GM23338 (cell line): ENCODE measurements around the gene SPIRE1. TPM values are rescaled to one million over a fixed set of nuclear protein-coding genes. Genes with fewer than 3 reads are reported as not detected.

Experiments
- ATAC-seq: fragments of 200-7000 bp; cut with Tn5 transposase; 3 replicates; pipeline ENCODE4 v1.9.1; 2020
- DNase-seq: peaks from one replicate; pipeline ENCODE4 v3.0.0-alpha.2; 2015; ENCODE audit warnings: low spot score
- H2AFZ ChIP-seq: fragments of 200-600 bp; sonication (generic); 2 replicates; pipeline ENCODE4 v1.8.0; 2016; ENCODE audit warnings: antibody characterized with exemption, mild to moderate bottlenecking, moderate library complexity
- H3F3A ChIP-seq: fragments of 200-600 bp; sonication (generic); replicated peaks from 2 replicates; pipeline ENCODE4 v1.8.0; 2017; ENCODE audit warnings: antibody characterized with exemption, mixed run types, low read depth
- H3K27ac ChIP-seq: fragments of 200-600 bp; sonication (generic); 2 replicates; pipeline ENCODE4 v1.6.1; 2016; ENCODE audit warnings: low read depth
- H3K27me3 ChIP-seq: fragments of 200-600 bp; sonication (generic); 2 replicates; pipeline ENCODE4 v1.8.0; 2016; ENCODE audit warnings: mild to moderate bottlenecking, mixed run types, moderate library complexity; ENCODE audit not compliant: insufficient read depth
- H3K36me3 ChIP-seq: fragments of 200-600 bp; sonication (generic); 2 replicates; pipeline ENCODE4 v1.8.0; 2016; ENCODE audit warnings: mild to moderate bottlenecking; ENCODE audit not compliant: insufficient read depth
- H3K4me1 ChIP-seq: fragments of 200-600 bp; sonication (generic); 2 replicates; pipeline ENCODE4 v1.8.0; 2016; ENCODE audit warnings: mild to moderate bottlenecking, moderate library complexity; ENCODE audit not compliant: insufficient read depth
- H3K4me2 ChIP-seq: fragments of 200-600 bp; sonication (generic); 2 replicates; pipeline ENCODE4 v1.7.1; 2017; ENCODE audit warnings: mixed run types
- H3K4me3 ChIP-seq: fragments of 200-600 bp; sonication (generic); 2 replicates; pipeline ENCODE4 v1.6.1; 2016; ENCODE audit warnings: mixed run types
- H3K79me2 ChIP-seq: fragments of 200-600 bp; sonication (generic); replicated peaks from 2 replicates; pipeline ENCODE4 v1.8.0; 2017; ENCODE audit warnings: mild to moderate bottlenecking; ENCODE audit not compliant: insufficient read depth
- H3K9me2 ChIP-seq: fragments of 200-600 bp; sonication (generic); 2 replicates; pipeline ENCODE4 v1.8.0; 2017; ENCODE audit not compliant: insufficient read depth
- H4K20me1 ChIP-seq: fragments of 200-600 bp; sonication (generic); replicated peaks from 2 replicates; pipeline ENCODE4 v1.8.0; 2017; ENCODE audit warnings: mild to moderate bottlenecking; ENCODE audit not compliant: insufficient read depth
- H3K27ac Mint-ChIP-seq: 2 replicates; pipeline ENCODE4 v1.8.0; 2020; ENCODE audit warnings: inconsistent platforms, mild to moderate bottlenecking, moderate library complexity, mixed read lengths
- H3K27me3 Mint-ChIP-seq: 3 replicates; pipeline ENCODE4 v1.8.0; 2022; ENCODE audit warnings: low read depth, mild to moderate bottlenecking, moderate library complexity, mixed read lengths, inconsistent platforms; ENCODE audit not compliant: insufficient read depth, poor library complexity
- H3K36me3 Mint-ChIP-seq: 3 replicates; pipeline ENCODE4 v1.8.0; 2021; ENCODE audit warnings: low read depth, mild to moderate bottlenecking, inconsistent platforms, moderate library complexity, mixed read lengths
- H3K4me1 Mint-ChIP-seq: 3 replicates; pipeline ENCODE4 v1.8.0; 2020; ENCODE audit warnings: mild to moderate bottlenecking, inconsistent platforms, mixed read lengths
- H3K4me3 Mint-ChIP-seq: 3 replicates; pipeline ENCODE4 v1.8.0; 2021; ENCODE audit warnings: moderate library complexity, mild to moderate bottlenecking, inconsistent platforms, mixed read lengths
- H3K9me3 Mint-ChIP-seq: 3 replicates; pipeline ENCODE4 v1.8.0; 2020; ENCODE audit warnings: moderate library complexity, mild to moderate bottlenecking, inconsistent platforms, mixed read lengths
- CREB1 ChIP-seq: fragments of 250-450 bp; sonication (Bioruptor Pico); IDR thresholded peaks from 2 replicates; pipeline ENCODE4 v1.5.0; 2020; ENCODE audit warnings: low read depth, mild to moderate bottlenecking, moderate library complexity
- CTCF ChIP-seq, 2 experiments: fragments of 200-600 bp in 1 of 2; sonication (generic) in 1 of 2; conservative IDR thresholded peaks; 2 replicates each; pipeline versions ENCODE4 v1.5.1 to v1.6.1; 2016 to 2017; ENCODE audit warnings: antibody characterized with exemption in 2 of 2, low read depth in 2 of 2, mild to moderate bottlenecking in 2 of 2, moderate library complexity in 1 of 2
- ETS1 ChIP-seq: IDR thresholded peaks from 2 replicates; pipeline ENCODE4 v1.6.1; 2016; ENCODE audit warnings: antibody characterized with exemption
- EZH2 ChIP-seq: fragments of 200-600 bp; sonication (generic); IDR thresholded peaks from one replicate; pipeline ENCODE4 v1.8.0; 2017; ENCODE audit warnings: antibody characterized with exemption, mild to moderate bottlenecking, low read depth; ENCODE audit not compliant: unreplicated experiment
- NANOG ChIP-seq: IDR thresholded peaks from 2 replicates; pipeline ENCODE4 v1.6.1; 2016; ENCODE audit warnings: antibody characterized with exemption, borderline replicate concordance
- POLR2AphosphoS5 ChIP-seq: IDR thresholded peaks from 2 replicates; pipeline ENCODE4 v1.6.1; 2016; ENCODE audit warnings: antibody characterized with exemption, low read depth
- STAT1 ChIP-seq: IDR thresholded peaks from one replicate; pipeline ENCODE4 v1.6.1; 2016; ENCODE audit warnings: antibody characterized with exemption; ENCODE audit not compliant: unreplicated experiment
- ZNF331 ChIP-seq: fragments of 250-450 bp; sonication (Bioruptor Pico); IDR thresholded peaks from 2 replicates; pipeline ENCODE4 v1.5.0; 2020; ENCODE audit warnings: low read depth, mild to moderate bottlenecking, moderate library complexity
- ZNF462 ChIP-seq: fragments of 250-450 bp; sonication (Bioruptor Pico); IDR thresholded peaks from 2 replicates; pipeline ENCODE4 v1.5.0; 2020; ENCODE audit warnings: mild to moderate bottlenecking, moderate library complexity
- polyA plus RNA-seq: library from polyadenylated mRNA; unstranded; fragments of >200 nt; fragmentation: Nextera tagmentation; extraction: Ambion mirVana; gene quantifications from 2 replicates; pipeline ENCODE4 v1.2.1, GENCODE V29; 2016
- total RNA-seq: library from RNA; depleted of rRNA; stranded (reverse); fragments of >200 nt; shearing (Covaris generic); gene quantifications from 2 replicates; pipeline ENCODE4 v1.2.3, GENCODE V29; 2014

The SPIRE1 gene
- total and polyA plus RNA-seq, 2 experiments from 2014 or later, result 2.9 to 15.5 TPM

- TF ChIP-seq ZNF462 (CRISPR knock-in tag) (no peak), NANOG (no peak), CREB1 (CRISPR knock-in tag) (no peak), ZNF331 (CRISPR knock-in tag) (no peak), CTCF (conservative IDR thresholded peaks at IDR 0.05; ENCODE audit: low read depth in 2 of 2) (no peak), EZH2 (no peak)
These were observed 193.2 kb downstream of the SPIRE1 start (continued) for GRCh38 chr18:12464731-12465130.

GRCh38 chr18:12463191-12463590, 194.7 kb downstream of the SPIRE1 start:
- Histone ChIP-seq H3K4me3 (no peak overlapping the region), H3K36me3 (no peaks in the 10 kb centered on the region), H2AFZ (no peak overlapping the region), H3K4me1 (no peaks in the 10 kb centered on the region), H3K27ac (no peak overlapping the region), H3K9me2 (no peaks in the 10 kb centered on the region), H3F3A (no peaks in the 10 kb centered on the region), H3K27me3 (no peaks in the 10 kb centered on the region), H3K4me2 (no peak overlapping the region), H4K20me1 (no peaks in the 10 kb centered on the region), H3K79me2 (no peaks in the 10 kb centered on the region)
- Mint-ChIP-seq H3K27ac (0 out of 2 replicates have a peak overlapping the region, but pooled peaks have one; percentile 29), H3K4me1 (peaks cover 6% of the 10 kb centered on the region; the same call in 1 of the 3 replicates), H3K27me3 (no peaks in the 10 kb centered on the region), H3K4me3 (no peak overlapping the region), H3K9me3 (no peaks in the 10 kb centered on the region), H3K36me3 (peaks cover 2% of the 10 kb centered on the region; the same call in 1 of the 3 replicates)
- ATAC-seq (peak; percentile 46; the same call in 2 of the 3 replicates), DNase-seq (peak; percentile 50)
- TF ChIP-seq NANOG, result no peak
- no peak for TF ChIP-seq ETS1
- no peak for TF ChIP-seq CREB1 (CRISPR knock-in tag)
- no peak for TF ChIP-seq CTCF (conservative IDR thresholded peaks at IDR 0.05; ENCODE audit: low read depth in 2 of 2)
- TF ChIP-seq EZH2, result no peak
- TF ChIP-seq ZNF331 (CRISPR knock-in tag), result no peak
- no peak for TF ChIP-seq POLR2AphosphoS5
- no peak for TF ChIP-seq STAT1
